ENCODE measurements around the gene ARAP1.

The ARAP1 gene

GRCh38 chr11:72682238-72682857, 69.9 kb downstream of the ARAP1 start:
- no peak for DNase-seq (ENCODE audit: low read depth)

- no peak for DNase-seq (ENCODE audit: low read depth)
Measured at GRCh38 chr11:72681226-72682153, 70.7 kb downstream of the ARAP1 start.

GRCh38 chr11:72680624-72681158, 71.5 kb downstream of the ARAP1 start:
- DNase-seq (ENCODE audit: low read depth): no peak

- no peak for DNase-seq (ENCODE audit: low read depth)
Measured at GRCh38 chr11:72679869-72680268, 72.3 kb downstream of the ARAP1 start.

GRCh38 chr11:72678524-72678923, 73.7 kb downstream of the ARAP1 start:
- DNase-seq (ENCODE audit: low read depth): no peak

- DNase-seq (ENCODE audit: low read depth): peak; percentile 43
Measured at GRCh38 chr11:72676861-72677341, 75.3 kb downstream of the ARAP1 start.

GRCh38 chr11:72675221-72675620, 77.0 kb downstream of the ARAP1 start:
- no peak for DNase-seq (ENCODE audit: low read depth)

- no peak for DNase-seq (ENCODE audit: low read depth)
Measured at GRCh38 chr11:72673943-72674828, 78.0 kb downstream of the ARAP1 start, which contains the start of gene PDE2A. TSS of gene PDE2A (minus strand) at chr11:72674422. CDS start at chr11:72674207, 215 bp downstream.

GRCh38 chr11:72673284-72673942, 78.8 kb downstream of the ARAP1 start:
- DNase-seq (ENCODE audit: low read depth): no peak

GRCh38 chr11:72672597-72673238, 79.5 kb downstream of the ARAP1 start:
- DNase-seq (ENCODE audit: low read depth): no peak

- no peak for DNase-seq (ENCODE audit: low read depth)
Measured at GRCh38 chr11:72671152-72672099, 80.8 kb downstream of the ARAP1 start.

GRCh38 chr11:72670041-72670440, 82.2 kb downstream of the ARAP1 start:
- no peak for DNase-seq (ENCODE audit: low read depth)

- no peak for DNase-seq (ENCODE audit: low read depth)
Measured at GRCh38 chr11:72669527-72669926, 82.7 kb downstream of the ARAP1 start.

- DNase-seq (ENCODE audit: low read depth): no peak
Measured at GRCh38 chr11:72668629-72669347, 83.4 kb downstream of the ARAP1 start.

GRCh38 chr11:72665911-72666472, 86.2 kb downstream of the ARAP1 start:
- DNase-seq (ENCODE audit: low read depth): no peak

- no peak for DNase-seq (ENCODE audit: low read depth)
Measured at GRCh38 chr11:72662036-72662435, 90.2 kb downstream of the ARAP1 start.

- DNase-seq (ENCODE audit: low read depth): no peak
Measured at GRCh38 chr11:72661486-72661885, 90.7 kb downstream of the ARAP1 start.

- DNase-seq (ENCODE audit: low read depth): no peak
Measured at GRCh38 chr11:72658989-72659640, 93.1 kb downstream of the ARAP1 start.
